ENCODE data around the gene SLC2A8.

- TF ChIP-seq CTCF (IDR thresholded peaks at IDR 0.05; ENCODE audit: low read depth, low read length) (no peak), POLR2A (IDR thresholded peaks at IDR 0.05; ENCODE audit: extremely low read depth, insufficient read length) (no peak)
- TF ChIP-seq, protein P1, sequence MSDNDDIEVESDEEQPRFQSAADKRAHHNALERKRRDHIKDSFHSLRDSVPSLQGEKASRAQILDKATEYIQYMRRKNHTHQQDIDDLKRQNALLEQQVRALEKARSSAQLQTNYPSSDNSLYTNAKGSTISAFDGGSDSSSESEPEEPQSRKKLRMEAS (IDR thresholded peaks at IDR 0.05; ENCODE audit: low read depth, low read length), result no peak
These were observed 4.8 kb upstream of the SLC2A8 start for GRCh38 chr9:127392166-127392565.
